Measurements from ENCODE around the gene ODC1.
"Not testable (repeated sequence)": the region's sequence is repeated elsewhere in the genome, so short reads cannot be mapped to it uniquely, and the experiment has no call there.

The ODC1 gene

GRCh38 chr2:10477443-10478297 is 29.5 kb upstream of the ODC1 start:
- no peak for DNase-seq

- no peak for DNase-seq
Observed at GRCh38 chr2:10476723-10477442, 28.8 kb upstream of the ODC1 start.

- DNase-seq = no peak
Observed at GRCh38 chr2:10475811-10476660, 27.9 kb upstream of the ODC1 start.

GRCh38 chr2:10475221-10475722 is 27.1 kb upstream of the ODC1 start:
- DNase-seq = no peak

- no peak for DNase-seq
Observed at GRCh38 chr2:10473121-10473756, 25.1 kb upstream of the ODC1 start.

GRCh38 chr2:10471955-10472354 is 23.8 kb upstream of the ODC1 start:
- no peak for DNase-seq

GRCh38 chr2:10471046-10471571 is 23.0 kb upstream of the ODC1 start:
- DNase-seq = no peak

- DNase-seq = no peak
Observed at GRCh38 chr2:10469955-10470608, 22.0 kb upstream of the ODC1 start.

GRCh38 chr2:10469301-10469700 is 21.2 kb upstream of the ODC1 start:
- no peak for DNase-seq

GRCh38 chr2:10467401-10467800 is 19.3 kb upstream of the ODC1 start:
- DNase-seq = no peak

GRCh38 chr2:10466801-10467200 is 18.7 kb upstream of the ODC1 start:
- no peak for DNase-seq

GRCh38 chr2:10465910-10466309 is 17.8 kb upstream of the ODC1 start:
- DNase-seq = no peak

- DNase-seq = no peak
Observed at GRCh38 chr2:10462178-10463083, 14.3 kb upstream of the ODC1 start.

- DNase-seq = no peak
Observed at GRCh38 chr2:10460366-10460796, 12.3 kb upstream of the ODC1 start.

GRCh38 chr2:10457846-10458598 is 9.9 kb upstream of the ODC1 start:
- no peak for DNase-seq

- not testable (repeated sequence) for DNase-seq
Observed at GRCh38 chr2:10457195-10457594, 9.1 kb upstream of the ODC1 start.

- DNase-seq = no peak
Observed at GRCh38 chr2:10454505-10454904, 6.4 kb upstream of the ODC1 start.

GRCh38 chr2:10453905-10454298 is 5.8 kb upstream of the ODC1 start:
- DNase-seq = no peak

GRCh38 chr2:10452956-10453904 is 5.1 kb upstream of the ODC1 start:
- peak; percentile 9 for DNase-seq
